HG03575 (cell line): Measurements from ENCODE around the gene C19orf25.
"Not testable (repeated sequence)": the region's sequence is repeated elsewhere in the genome, so short reads cannot be mapped to it uniquely, and the experiment has no call there.

Experiments
- ATAC-seq: cut with Tn5 transposase; IDR thresholded peaks from one replicate; pipeline ENCODE4 v1.9.1; 2021; ENCODE audit not compliant: unreplicated experiment, insufficient number of reproducible peaks, low FRiP score; ENCODE audit errors: extremely low read depth

The C19orf25 gene

DNA sequence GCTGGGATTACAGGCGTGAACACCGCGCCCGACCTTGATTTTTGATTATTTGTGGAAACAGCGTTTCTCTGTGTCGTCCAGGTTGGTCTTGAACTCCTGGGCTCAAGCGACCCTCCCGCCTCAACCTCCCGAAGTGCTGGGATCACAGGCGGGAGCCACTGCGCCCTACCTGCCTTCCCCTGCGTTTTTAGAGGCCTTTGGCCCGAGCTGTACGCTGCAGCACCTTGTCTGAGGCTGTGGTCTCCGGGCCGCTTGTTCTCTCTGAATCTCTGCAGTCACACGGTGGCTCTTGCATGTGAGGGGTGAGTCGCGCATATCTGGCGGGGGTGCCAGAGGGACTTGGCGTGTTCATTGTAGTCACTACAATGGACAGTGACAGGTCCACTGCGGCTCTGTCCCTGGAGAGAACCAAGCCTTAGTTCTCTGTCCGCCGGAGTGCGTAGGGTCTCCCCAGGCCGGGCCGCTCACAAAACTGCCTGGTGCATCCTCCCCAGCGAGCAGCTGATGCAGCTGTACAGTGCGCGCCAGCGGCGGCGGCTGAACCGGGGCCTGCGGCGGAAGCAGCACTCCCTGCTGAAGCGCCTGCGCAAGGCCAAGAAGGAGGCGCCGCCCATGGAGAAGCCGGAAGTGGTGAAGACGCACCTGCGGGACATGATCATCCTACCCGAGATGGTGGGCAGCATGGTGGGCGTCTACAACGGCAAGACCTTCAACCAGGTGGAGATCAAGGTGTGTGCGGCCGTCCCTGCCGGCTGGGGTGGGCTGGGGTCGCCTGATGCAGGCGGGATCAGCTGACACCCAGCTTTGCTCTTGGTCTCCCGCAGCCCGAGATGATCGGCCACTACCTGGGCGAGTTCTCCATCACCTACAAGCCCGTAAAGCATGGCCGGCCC, 39.2 kb downstream of the C19orf25 start:
- not testable (repeated sequence) for ATAC-seq

DNA sequence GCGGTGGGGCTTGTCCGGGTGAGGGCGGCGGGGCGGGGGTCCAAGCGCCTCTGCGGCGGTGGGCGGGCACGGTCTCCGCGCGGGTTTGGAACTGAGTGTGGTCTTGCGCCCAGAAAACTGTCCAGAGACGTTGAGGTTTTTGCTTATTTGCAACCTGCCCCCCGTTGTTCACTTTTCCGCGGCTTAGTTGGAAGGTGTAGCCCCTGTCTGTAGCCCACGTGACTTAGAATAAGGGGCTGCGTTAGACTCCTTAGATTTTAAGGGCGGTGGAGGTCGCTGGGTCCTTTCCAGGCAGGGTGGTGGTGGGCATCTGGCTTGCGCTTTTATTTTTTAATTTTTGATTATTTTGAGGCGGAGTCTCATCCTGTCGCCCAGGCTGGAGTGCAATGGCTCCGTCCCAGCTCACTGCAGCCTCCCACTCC, 40.1 kb downstream of the C19orf25 start:
- no peak for ATAC-seq

DNA sequence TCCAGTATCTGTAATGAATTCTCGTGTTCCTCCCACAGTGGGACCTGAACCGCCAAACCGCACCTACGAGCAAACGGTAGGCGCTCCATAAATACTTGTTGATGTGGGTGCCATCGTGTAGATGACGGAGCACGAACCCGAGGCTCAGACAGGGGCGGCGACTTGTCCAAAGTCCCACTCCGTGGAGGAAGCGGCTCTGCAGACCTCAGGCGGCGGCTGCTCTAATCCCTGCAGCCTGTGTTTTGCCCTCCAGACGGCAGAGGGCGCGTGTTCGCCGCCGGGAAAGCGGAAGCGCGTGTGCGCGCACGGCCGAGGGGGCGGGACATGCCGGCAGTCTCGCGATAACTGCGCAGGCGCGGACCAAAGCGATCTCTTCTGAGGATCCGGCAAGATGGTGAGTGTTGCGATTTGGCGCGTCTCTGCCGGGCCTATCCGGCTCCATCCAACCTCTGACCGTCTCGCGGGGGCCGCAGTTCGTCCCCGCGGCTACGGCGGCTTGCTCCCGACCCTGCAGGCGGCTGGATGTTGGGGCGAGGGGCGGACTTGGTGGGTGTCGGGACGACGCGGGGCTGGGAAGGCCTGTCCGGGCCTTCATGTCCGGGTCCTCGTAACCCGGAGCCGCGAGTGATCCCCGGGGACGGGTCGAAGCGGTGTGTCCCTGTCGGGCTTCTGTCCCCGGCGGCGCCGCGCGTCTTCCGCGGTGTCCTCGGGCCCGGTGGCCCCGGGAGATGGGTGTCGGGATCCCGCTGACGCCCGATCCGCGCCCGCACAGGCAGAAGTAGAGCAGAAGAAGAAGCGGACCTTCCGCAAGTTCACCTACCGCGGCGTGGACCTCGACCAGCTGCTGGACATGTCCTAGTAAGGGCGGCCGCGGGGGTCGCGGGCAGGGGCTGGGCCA, 40.7 kb downstream of the C19orf25 start, which contains the start of gene RPS15:
TSS of gene RPS15 (plus strand) at position 362 of the 898 bp plus-strand sequence. CDS start at position 392, 30 bp downstream.
- ATAC-seq, result no peak

DNA sequence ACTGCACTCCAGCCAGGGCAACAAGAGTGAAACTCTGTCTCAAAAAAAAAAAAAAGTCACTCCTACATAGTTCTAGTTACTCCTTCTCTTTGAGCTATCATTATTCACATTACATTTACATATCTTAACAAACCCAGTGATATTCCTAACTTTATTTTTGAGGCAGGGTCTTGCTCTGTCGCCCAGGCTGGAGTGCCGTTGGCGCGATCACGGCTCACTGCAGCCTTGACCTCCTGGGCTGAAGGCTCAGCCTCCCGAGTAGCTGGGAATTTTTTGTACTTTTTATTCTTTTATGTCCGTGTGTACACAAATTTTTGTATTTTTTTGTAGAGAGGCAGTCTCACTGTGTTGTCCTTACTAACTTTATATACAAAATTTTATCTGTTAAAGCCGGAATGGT, 41.4 kb downstream of the C19orf25 start:
- ATAC-seq, result no peak

DNA sequence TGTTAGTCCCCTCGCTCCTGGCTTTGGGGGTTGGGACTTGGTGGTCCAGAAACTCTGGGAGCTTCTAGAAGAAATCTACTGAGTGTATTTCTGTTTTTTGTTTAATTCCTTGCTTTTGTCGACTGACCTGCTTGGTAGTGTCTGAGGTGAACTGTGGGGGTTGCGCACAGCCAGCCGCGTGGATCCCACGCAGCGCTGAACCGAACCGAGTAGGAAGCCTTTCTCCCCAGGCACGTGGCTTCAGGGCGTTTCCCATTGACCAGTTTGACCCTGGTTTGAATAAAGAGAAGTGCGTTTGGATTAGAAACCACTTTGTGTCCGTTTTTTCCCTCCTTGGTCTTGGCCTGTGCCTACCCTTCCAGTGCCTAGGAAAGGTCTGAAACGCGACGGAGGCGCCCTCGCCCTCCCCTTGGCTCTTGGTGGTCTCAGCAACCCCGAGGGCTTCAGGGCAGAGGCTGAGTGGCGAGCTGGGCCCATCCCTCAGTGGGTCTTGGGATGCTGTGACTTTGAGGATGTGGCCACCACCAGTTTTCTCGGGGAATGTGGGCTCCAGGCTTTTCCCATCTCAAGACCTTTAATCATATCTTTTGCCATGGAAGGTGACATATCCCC, 43.5 kb downstream of the C19orf25 start:
- ATAC-seq, result no peak

DNA sequence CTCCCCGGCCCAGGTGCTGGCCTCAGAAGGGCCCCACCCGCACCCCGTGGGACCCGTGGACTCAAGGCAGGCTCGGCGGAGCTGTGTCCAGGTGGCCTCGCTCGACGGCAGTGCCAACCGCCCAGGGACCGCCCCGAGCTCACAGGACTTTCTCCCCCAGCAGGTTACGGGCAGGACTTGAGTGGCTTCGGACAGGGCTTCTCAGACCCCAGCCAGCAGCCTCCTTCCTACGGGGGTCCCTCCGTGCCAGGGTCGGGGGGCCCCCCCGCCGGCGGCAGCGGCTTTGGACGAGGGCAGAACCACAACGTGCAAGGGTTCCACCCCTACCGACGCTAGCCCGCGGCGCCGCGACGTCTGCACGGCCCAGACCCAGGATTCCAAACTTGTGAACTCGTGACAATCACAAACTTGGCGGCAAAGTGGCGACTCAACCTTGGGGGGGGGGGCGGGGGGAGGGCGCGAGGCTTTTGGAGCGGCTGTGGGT, 44.4 kb downstream of the C19orf25 start:
- ATAC-seq, result no peak

DNA sequence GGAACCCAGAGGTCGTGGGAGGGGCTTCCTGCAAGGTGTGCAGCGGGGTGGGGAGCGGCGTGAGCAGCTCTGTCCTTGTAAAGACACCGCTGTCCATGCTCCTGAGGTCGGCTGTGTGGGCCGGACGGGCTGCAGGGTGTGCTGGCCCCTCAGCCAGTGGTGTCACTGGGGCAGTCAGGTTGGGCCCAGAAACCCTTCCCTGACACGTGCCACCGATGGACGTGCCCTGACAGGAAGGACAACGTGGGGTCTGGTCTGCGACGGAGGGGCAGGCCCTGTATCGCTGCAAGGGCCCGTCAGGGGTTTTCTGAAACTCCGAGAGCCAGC, 45.0 kb downstream of the C19orf25 start:
- no peak for ATAC-seq

DNA sequence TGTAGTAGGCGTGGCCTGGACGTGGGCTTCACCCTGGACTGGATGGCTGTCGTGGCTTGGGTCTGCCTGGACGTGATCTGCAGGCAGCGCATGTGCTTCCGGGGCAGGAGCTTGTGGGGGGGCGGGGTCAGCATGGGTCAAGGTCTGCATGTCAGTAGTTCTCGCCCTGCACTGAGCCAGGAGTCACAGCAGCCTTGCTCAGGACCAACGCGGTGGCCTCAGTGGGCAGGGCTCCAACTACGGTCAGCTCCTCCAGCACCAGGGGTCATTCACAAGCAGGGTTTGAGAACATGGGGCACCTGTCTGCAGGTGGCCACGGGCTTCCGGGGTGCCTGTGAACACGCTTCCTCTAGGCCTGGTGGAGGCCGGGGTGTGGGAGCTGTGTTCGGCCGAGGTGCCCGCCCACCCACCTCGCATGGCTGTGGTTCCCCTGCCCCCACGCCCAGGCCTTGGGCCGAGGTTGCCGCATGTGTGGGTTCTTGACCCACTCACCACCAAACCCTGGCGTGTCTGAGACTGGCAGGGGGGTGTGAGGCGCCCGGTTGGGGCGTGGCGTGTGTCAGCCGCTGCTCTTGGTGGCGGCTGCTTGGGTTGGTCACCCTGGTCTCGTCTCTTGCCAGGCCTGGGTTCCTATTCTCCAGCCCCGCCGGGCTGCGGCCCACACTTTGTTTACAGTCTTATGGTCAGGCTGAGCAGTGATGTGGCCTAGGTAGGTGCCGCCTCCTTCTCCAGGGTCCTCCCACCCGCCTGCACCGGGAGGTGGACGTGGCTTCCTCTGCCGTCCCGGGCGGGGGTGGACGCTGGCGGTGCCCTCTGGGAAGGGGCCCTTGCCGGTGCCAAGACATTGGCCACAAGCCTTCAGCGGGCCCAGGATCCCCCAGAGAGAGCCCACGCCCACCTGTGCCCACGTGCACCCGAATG, 45.6 kb downstream of the C19orf25 start:
- ATAC-seq, result no peak

DNA sequence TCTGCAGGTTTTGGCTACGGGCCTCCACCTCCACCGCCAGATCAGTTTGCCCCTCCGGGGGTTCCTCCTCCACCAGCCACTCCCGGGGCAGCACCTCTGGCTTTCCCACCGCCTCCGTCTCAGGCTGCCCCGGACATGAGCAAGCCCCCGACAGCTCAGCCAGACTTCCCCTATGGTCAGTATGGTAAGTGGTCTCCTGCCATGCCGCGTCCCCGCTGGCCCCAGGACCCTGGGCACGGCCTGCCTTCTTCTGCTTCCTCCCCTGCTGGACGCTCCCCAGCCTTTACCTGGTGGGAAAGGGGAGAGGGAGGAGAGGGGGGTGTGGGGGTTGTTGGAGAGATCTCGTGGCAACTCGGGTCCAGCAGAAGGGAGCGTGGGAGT, 46.5 kb downstream of the C19orf25 start:
- no peak for ATAC-seq

DNA sequence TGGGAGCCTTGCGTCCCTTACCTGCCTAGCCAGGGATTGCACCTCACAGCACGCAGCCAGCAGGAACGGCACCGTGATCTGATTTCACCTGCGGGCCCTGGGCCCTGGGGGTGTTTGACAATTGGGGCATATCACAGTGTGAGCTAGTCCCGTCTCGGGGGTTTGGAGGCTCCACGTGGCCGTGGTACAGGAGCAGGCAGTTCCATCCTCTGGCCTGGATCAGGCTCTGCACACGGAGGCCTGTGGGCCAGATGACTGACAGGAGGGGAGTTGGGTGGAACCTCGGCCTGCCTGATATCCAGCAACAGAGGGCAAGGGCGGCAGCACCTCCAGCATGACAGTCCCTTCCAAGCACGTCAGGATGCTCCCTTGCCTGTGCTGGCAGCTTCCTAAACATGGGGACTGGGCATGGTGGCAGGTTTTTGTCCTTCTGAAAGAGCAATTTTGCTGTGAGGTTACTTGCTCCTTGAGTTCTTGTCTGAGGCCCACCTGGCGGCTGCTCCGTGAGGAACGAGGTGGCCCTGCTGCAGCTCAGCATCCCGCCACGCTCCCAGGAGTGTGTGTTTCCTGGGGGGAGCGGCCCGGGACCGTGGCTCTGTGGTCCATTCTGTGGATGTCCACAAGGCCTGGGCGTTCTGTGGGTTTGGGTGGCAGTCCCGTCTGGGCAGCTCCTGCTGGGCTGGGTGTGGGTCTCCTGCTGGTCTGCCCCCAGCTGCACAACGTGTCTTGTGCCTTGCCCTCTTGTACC, 47.1 kb downstream of the C19orf25 start:
- no peak for ATAC-seq

DNA sequence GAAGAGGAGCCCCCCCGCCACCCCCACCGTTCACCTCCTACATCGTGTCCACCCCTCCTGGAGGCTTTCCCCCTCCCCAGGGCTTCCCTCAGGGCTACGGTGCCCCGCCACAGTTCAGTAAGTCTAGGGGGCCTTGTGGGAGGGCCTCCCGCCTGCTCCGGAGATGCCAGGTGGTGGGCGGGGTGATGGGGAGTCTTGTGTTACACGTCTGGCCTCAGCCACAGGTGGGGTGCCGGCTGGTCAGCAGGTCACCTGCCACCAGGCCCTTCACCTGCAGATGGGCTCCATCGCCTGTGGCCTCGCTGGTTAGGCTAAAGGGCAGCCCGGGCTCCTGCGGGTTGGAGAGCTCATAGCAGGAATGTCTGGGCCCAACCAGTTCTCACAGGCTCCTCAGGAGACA, 48.8 kb downstream of the C19orf25 start:
- no peak for ATAC-seq

DNA sequence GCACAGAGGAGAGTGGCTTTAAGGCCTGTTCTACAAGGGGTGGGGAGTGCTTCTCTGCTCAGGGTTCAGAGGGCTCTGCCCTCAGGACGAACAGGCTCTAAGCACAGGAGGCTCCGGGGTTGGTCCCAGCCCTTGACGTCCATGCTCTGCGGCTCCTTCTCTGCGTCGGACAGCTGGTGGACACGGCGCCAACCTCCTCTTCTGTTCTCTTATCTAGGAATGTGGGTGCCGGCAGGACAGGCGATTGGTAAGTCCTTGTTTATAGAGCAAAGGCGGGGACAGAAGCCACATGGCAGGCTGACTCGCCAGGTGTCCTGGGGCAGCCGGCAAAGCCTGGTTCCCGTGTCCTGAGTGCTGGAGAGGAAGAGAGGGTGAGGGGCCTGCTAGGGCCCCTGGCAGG, 49.3 kb downstream of the C19orf25 start:
- ATAC-seq, result no peak

DNA sequence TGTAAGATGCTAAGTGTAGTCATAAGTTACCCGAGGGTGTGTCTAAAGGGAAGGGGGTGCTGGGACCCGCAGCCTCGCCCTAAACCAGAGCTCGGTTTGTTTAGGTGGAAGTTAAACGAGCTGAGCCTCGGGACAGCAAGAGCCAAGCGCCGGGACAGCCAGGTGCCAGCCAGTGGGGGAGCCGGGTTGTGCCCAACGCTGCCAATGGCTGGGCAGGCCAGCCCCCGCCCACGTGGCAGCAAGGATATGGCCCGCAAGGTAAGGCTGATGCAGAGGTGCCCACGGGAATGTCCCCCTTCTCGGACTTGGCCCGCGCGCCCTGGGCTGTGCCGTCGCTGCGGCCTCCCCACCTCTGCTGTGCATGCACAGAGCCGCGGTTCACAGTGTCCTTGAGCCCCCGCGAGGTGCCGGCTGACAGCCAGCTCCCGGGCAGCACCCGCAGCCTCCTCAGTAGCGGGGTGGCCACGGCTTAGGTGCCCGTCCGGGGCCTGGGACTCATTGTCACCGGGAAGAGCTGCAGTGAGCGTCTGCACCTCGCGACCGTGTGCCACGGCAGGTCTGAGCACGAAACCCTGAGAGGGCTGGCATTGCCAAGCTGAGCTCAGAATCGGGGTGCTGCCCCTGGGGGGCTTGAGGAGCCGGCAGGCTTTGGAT, 50.1 kb downstream of the C19orf25 start:
- ATAC-seq, result no peak

DNA sequence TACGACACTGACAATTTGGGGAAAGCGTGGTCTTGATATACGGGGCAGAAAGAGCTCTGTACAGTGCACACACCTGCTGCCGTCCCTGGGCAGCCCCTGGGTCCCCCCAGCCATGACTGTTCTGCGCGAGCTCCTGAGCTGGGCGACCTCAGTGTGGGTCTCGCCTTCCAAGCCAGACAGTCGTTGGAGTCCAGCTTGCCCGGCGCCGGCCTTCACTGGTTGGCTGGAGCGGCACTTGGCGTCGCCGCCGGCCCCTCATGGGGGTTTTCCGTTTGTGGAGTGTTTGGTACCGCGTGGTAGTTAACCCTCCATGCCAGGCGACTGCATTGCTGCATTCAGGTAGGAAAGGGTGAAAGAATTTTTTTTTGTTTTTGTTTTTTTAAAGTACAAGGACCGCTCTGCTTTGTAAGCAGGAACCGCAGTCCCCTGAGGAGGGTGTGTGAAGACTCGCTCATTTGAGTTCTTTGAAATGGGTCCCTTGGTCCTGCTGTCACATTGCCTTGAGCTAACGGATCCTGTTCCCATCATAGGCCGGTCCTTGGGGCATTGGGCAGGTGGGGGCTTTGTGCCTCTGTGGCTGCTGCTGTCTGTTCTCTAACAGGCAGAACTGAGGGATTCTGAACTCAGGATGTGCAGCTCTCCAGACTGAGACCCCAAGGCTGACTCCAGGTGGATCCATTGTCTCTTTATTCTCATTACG, 51.6 kb downstream of the C19orf25 start:
- ATAC-seq, result no peak

DNA sequence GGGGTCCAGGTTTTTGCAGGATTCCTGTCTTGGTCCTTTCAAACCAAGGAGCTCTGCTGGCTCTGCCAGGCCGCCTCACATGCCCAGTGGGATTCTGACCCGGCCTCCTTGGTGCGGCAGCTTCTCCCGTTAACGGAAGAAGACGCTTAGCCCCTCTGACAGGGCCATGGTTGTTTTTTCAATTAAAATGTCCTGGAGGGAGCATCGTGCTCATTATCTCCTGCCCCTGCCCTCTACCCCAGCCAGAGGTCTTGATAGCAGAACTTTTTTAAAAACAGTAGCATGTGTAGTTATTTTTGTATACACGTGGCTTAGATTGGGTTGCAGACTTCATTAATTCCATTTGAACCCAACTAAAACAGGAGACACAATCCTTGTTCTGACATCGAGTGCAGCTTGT, 52.3 kb downstream of the C19orf25 start:
- ATAC-seq, result no peak

DNA sequence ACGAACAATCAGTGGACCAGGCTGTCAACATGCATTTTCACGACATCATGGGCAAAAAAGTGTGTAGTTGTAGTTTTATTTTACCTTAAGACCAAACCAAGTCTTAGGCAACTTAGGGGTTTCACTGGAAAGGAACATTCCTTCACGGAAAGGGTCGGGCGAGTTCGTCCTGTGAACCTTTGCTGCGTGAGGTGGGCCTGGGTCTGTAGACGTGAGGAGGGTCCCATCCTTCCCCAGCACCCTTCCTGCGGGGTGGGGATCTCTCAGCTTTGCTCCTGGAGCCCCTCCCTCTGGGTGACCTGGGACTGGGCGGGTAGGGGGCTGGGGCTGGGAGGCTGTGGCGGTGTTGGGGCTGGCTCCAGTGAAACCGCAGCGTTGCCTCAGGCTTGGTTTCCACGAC, 53.1 kb downstream of the C19orf25 start:
- ATAC-seq, result no peak
